HT-29 (cell line): Measurements from ENCODE around the gene ZSCAN10. TPM values are rescaled to one million over a fixed set of nuclear protein-coding genes. Genes with fewer than 3 reads are reported as not detected.
A peak's percentile ranks its signal among the peaks of the same experiment; 100 is the strongest.

Source experiments
- DNase-seq: peaks from one replicate; pipeline ENCODE4 v3.0.0-alpha.2; 2015; ENCODE audit warnings: low spot score
- total RNA-seq: library from RNA; depleted of rRNA; stranded (reverse); fragments of >200 nt; shearing (Covaris generic); gene quantifications from 2 replicates; pipeline ENCODE4 v1.2.3, GENCODE V29; 2014

ZSCAN10 gene
- total RNA-seq, 1 experiment from 2014 or later: not detected

DNA sequence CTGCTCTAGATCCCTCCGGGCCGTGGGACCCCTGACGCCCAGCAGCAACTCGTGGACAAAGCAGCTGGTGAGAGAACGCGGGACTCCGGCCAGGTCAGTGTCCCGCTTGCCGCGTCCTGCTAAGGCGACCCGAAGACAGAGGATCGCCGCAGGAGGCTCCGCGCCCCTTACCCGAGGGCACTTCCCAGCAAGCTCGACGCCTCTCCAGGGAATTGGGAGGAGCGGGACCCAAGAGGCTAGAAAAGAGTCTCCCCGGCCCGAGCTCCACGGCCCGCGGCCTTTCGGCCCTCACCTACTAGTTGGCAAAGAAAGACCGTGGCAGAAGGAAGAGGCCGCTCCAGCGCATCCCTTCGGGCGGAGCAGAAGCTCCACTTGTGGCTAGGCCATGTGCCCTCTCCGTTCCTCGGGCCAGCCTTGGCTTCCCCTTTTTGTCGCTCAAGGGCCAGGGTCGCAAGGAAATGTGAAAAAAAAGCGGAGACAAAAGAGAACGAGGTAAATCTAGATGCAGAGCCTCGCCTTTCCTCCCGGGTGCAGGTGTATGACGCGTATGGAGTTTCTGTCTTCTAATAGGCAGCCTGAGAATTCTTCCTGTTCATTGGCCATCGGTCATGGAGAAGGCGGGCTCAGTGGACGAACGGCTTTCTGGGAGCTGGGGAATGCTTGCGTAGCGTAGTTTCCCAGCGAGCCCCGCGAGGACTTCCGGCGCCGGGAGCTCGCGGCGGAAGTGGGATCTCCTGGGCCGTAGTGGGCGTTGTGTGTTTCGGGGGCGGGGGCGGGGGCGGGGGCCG, 35.4 kb upstream of the ZSCAN10 start, which contains the start of gene ZNF213:
TSS of gene ZNF213 (plus strand) at position 692 of the 788 bp plus-strand sequence. CDS start 2,252 bp downstream, outside the sequence.
- DNase-seq: peak; percentile 99

DNA sequence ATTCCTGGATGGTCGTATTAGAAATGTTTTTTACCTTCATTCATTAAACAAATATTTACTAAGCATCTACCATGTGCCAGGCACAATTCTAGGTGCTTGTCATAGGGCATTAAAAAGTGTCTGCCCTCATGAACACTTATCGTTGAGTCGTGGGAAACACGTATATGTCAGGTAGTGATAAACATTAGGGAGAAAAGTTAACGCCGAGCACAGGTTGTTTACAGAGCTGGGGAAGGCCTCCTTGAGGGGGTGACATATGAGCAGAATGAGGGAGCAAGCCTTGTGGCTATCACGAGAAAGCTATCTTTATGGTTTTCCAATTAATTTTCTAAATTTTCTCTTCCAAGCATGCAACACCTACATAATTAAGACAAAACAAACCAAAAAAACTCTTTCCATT, 34.8 kb upstream of the ZSCAN10 start:
- no peak for DNase-seq

DNA sequence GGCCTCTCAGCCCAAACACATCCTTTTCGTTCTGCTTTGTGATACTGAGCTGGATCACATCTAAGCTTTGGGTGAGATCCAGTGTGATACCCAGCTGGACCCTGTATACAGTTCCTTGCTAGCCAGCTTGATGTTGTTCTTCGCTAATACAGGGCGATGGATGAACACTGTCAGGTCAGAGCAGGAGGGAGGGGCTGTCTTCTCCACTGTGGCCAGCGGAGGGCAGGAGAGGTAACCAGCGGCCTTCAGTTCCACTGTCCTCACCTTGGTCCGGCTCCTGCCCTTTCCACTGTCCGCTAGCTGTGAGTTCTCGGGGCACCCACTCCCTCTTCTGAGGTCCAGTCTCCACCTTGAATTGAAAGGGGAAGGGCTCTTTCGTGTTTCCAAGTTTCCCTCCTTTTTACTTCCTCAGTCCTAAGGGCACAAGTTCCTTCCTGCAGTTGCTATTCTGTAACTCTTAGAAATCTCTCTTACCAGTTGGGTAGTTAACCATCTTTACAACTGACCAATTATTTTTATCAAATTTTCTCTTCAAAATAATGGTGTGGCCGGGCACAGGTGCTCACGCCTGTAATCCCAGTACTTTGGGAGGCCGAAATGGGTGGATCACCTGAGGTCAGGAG, 32.8 kb upstream of the ZSCAN10 start:
- peak; percentile 71 for DNase-seq

DNA sequence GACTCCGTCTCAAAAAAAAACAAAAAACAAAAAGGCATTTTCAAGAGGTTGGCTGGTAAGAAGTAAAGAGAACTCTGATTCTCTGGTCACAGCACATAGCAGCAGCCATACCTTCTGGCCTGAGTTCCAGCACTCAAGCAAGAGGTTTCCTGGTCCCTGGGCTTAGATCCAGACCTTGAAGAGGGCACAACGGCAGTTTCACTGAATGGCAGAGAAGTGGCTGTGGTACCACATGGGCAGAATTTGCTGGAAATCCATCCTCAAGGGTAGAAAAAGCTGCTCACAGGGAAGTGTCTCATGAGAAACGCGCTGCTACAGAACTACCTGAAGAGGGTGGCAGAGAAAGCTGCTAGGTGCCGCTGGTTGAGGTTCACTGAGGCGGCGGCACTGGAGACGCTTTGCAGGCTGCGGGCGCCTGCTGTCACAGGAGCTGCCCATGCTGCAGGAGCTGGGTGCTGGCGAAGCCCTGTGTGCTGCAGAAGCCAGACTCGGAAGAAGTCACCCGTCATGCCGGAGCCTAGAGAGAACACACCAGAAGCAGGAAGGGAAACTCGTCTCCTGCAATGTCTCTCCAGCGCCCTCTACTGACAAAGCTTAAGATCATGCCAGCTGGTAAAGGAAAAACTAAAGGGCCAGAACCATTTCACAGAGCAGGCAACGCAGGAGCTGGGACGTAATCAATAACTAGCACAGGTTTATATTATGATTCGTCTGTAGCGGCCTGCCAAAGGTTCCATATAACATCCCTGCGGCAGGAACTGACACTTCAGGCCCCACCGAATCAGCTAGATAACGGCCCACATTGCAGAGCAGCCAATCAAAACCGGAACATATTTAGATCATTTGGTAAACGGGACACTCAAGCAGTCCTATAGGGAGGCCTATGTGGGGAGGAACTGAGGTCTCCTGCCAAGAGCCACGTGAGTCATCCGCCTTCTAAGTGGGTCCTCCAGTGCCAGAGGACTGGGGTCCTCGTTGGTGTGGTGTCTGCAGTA, 30.3 kb upstream of the ZSCAN10 start:
- DNase-seq: peak; percentile 92

DNA sequence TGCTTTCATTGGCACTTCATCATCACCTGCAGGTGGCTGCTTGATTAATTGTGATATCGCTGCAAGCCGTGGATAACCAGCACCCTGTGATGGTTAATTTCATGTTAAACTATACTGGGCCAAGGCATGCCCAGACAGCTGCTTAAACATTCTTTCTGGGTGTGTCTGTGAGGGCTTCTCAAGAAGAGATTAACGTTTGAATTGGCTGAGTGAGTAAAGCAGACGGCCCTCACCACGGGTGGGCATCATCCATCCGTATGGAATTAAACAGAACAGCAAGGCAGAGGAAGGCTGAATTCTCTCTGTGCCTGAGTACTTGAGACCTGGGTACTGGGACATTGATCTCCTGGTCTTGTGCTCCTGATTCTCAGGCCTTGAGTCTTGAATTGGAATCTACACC, 28.7 kb upstream of the ZSCAN10 start:
- no peak for DNase-seq

DNA sequence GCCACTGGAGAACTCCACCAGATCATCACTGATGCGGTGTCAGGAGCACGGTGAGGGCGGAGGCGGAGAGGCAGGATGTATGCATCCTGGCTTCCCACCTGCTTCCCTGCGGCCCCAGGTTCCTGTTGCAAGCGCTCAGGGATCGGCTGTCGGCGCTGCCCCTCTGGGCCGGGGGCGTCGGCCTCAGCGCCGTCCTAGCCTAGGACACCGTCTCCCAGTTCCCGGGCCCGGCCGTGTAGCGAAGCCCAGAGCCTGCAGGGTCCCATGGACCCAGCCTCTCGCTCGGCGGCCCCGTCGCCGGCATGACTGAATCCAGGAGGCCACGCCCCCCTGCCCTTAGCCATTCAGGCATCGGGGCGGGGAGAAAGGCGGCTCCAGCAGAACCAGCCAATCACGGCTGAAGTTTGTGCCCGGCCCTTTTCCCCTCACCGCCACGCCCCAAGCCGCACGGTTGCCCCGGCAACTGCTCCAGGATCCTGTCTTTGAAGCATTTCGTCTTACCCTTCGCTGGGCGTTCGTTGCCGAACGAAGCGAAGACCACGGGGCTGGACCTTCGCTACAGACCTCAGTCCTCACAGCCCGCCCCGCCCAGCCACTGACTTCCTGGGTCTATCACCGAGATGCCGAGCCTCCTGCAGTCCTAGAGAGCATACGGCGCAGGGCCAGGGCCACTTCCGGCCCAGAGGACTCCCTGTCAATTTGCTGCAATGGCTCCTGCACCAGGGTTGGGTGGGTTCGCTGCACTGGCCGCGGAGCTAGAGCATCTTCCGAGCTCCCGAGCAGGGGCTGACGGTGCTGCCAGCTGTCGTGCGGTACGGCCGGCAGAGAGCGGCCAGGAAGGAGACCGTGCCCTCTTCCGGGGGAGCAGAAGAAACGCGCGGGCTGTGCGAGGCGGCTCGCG, 25.1 kb upstream of the ZSCAN10 start:
- peak; percentile 97 for DNase-seq

DNA sequence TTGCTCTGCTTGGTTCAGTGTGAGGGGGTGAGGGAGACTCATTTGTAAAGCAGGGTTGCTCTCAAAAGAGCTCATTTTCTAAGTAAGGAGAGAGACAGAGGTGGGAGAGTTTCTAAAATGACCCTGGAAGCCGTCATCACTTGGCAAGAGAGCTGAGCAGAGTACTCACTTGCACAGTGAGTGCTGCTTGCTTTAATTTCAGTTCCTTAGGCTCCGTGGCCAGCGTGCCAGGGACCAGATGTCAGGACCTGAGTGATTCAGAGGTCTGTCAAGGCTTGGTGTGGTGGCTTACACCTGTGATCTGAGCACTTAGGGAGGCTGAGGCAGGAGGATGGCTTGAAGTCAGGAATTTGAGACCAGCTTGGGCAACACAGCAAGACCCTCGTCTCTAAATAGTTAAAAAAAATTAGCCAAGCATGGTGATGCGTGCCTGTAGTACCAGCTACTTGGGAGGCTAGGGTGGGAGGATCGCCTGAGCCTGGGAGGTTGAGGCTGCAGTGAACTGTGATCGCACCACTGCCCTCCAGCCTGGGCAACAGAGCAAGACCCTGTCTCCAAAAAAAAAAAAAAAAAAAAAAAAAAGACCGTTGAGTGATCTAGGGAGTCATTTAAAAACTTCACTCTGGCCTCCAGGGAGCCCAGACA, 24.0 kb upstream of the ZSCAN10 start:
- DNase-seq: no peak

DNA sequence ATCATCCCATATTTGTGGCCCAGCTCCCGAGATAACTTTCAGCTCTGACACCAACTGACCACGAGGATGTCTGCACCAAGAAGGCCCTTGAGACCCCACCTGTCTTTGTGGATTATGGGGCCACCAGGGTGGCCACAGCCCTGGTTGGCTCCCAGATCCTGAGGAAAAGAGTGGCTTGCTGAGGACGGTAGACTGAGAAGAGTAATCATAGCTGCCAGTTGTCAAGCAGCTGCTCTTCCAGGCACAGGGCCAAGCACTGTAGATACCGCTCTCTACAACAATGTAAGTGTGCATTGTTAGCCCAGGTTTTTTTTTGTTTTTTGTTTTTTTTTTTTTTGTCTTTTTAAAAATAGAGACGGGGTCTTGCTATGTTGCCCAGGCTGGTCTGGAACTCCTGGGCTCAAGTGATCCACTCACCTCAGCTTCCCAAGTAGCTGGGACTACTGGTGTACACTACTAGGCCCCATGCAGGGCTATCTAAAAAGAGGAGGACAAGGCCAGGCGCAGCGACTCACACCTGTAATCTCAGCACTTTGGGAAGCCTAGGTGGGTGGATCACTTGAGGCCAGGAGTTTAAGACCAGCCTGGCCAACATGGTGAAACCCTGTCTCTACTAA, 22.9 kb upstream of the ZSCAN10 start:
- no peak for DNase-seq

DNA sequence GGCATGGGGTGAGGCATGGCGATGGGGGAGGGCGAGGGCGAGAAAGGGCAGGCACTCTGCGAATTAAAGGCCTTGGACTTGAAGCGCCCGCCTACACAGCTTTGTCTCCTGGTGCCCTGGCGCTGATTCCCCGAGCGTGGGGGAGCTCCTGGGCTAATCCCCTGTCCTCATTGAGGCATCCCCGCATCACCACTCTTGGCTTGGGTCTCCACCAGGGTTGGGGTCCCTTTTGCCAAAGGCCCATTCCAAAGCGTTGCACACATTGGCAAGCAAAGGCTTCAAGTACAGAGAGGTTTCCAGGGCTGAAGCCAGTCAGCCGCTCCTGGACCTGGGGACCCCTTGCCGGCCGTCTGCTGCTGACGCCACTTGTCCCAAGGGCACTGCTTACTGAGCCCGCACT, 21.3 kb upstream of the ZSCAN10 start:
- DNase-seq: no peak

DNA sequence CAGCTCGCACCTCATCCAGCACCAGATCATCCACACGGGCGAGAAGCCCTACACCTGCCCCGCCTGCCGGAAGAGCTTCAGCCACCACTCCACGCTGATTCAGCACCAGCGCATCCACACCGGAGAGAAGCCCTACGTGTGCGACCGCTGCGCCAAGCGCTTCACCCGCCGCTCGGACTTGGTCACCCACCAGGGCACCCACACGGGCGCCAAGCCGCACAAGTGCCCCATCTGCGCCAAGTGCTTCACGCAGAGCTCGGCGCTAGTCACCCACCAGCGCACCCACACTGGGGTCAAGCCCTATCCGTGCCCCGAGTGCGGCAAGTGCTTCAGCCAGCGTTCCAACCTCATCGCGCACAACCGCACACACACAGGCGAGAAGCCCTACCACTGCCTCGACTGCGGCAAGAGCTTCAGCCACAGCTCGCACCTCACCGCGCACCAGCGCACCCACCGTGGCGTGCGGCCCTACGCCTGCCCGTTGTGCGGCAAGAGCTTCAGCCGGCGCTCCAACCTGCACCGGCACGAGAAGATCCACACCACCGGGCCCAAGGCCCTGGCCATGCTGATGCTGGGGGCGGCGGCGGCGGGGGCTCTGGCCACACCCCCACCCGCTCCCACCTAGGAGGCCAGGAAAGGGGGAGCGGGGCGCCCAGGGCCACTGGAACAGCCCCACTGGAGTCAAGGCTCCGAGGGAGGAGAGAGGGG, 20.8 kb upstream of the ZSCAN10 start:
- no peak for DNase-seq

DNA sequence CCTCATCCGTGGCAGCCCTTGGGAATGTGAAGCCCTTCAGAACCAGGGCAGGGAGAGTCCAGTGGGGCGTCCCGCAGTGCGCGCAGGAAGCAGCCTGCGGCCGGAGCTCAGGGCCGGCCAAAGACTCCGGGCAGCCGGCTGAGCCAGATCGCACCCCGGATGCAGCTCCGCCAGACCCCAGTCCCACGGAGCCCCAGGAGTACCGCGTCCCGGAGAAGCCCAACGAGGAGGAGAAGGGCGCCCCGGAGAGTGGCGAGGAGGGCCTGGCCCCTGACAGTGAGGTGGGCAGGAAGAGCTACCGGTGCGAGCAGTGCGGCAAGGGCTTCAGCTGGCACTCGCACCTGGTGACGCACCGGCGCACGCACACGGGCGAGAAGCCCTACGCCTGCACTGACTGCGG, 20.2 kb upstream of the ZSCAN10 start:
- DNase-seq: no peak

DNA sequence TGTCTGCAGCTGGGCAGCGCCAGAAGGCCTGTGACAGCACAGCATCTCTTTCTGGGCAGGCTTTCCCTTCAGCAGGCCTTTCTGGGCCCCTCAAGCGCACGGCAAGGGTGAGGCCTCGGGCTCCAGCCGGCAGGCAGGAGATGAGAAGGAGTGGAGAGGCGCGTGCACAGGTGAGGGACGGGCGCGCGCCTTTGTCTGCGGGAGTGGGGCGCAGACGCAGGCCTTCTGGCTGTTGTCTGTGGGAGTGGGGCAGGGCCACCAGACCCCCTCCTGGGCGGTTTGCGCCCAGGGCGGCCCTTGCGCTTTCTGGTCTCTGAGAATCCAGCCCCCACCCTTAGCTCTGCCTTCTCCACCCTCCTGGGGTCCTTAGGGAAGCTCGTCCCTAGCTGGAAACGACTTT, 19.8 kb upstream of the ZSCAN10 start:
- DNase-seq: no peak

DNA sequence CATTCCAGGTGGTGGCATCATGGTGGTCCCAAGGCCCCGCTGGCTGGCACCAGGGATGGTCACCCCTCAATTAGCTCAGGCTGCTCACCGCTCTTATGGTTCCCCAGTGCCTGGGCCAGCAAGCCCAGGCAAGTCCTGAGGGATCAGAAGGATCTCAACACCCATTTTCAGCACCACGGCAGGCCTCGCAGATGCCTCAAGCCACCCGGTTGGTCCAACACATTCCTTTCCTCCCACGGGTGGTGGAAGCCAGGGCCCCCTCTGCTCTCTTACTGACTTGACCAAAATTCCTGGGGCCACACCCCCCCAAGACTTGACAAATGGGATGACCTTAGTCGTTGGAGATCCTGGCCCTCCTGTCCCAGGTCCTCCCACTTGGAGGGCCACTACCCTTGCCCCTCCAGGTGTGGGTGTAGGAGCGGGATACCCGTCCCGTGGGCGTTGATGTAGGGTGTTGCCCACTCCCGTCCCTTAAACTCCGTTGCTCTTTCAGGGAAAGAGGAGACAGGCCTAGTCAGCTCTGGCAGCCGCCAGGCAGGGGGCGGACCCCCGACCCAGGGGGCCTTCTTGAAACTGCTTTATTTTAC, 19.2 kb upstream of the ZSCAN10 start:
- no peak for DNase-seq

DNA sequence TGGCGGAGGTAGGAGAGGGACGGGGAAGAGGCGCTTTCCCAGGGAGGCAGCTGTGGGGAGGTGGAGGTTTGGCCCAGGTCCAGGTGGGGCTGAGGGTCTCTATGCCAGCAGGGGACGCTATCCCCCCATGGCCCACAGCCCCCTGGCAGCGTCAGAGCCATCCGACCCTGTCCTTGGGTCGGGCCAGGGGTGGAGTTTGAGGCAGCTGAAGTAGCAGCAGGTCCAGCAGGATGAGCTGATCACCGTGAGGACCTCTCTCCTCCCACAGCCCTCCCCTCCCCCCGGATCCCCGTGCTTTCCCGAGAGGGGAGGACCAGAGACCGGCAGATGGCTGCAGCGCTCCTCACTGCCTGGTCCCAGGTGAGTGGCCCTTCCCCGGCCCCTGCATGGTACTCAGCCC, 16.5 kb upstream of the ZSCAN10 start:
- DNase-seq: no peak

DNA sequence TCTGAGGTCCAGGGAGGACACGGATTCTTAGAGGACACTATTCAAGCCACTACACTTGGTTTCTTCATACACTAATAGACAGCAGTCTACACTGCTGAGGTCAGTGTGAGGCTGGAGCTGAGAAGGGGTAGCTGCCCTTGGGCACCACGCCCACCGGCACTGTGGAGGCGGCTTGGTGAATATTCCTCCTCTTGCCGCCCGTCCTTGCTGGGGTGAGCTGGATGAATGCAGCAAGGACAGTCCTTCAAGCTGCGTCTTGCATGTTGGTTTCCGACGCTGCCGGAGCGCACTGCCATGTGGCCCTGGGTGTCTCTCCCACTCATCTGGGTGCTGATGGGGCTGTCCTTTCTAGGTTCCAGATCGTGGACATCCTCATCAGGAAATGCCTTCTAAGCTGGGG, 15.9 kb upstream of the ZSCAN10 start:
- DNase-seq: no peak

DNA sequence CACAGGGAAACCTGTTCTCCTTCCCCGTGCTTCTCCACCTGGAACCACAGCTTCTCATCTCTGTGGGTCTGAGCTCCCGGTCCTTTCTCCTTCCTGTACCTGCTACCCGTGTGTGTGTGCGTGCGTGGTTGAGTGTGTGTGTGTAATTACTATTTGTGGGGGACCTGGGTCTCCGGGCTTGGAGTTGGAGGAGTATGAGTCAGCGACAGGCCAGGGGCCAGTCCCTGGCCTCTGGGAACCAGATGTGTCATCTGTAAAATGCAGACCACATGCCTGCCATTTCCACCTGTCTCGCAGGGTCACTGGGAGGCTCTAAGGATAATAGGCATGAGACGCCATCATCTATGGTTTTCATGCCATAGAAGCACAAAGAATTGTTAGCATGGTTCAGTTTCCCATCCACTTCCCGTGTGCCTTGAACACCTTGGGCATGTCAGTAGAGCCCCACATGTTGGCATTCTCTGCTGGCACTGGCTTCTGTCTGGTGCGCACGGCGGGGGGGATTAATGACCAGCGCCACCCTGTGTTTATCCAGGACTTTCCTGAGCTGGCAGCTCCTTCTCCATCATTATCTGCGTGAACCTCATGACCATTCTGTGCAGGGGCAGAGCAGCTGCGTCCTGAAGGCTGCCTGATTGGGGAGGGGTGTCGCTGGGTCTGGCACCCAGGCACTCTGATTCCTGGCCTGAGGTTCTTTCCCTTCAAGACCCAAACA, 14.8 kb upstream of the ZSCAN10 start:
- DNase-seq: no peak

DNA sequence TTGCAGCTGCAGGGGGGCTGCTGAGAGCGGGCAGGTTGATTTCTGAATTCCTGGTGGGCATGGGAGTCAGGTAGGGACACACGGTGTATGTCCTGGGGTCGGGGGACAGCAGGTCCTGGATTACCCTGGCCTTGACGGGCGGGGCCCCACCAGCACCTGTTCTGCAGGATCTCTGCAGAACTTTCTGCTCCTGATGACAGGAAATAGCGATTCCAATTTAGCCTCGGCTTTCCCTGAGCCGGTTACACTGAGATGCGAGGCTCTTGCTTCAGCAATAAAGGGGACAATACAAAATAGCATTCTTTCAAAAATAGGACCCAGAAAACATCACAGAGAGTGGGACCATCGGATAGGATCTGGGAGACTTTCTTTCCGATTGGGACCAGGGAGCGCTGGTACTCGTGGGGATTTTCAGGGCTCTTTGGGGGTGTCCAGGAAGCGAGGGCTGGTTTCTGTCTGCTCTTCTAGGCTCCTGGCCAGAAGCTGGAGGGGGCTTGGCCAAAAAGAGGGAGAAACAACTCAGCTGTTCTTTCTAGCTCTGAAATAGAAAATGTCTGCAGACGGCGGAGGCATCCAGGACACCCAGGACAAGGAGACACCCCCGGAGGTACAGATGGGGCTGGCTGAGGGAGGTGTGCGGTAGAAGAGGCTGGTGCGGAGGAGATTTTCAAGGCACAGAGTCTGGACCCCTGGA, 13.9 kb upstream of the ZSCAN10 start:
- no peak for DNase-seq
